BJ (cell line): Measurements from ENCODE around the gene BIRC7. TPM values are rescaled to one million over a fixed set of nuclear protein-coding genes. Genes with fewer than 3 reads are reported as not detected.

ENCODE experiments used
- CTCF ChIA-PET: fragments of 350-600 bp; formaldehyde crosslinking; extraction: SDS; loops from one replicate; lab custom pipeline; 2021; ENCODE audit warnings: antibody characterized with exemption, inconsistent platforms; lab: Yijun Ruan, JAX
- POLR2A ChIA-PET: fragments of 300-600 bp; sonication (Branson Sonifier 250); formaldehyde crosslinking; extraction: SDS; loops from one replicate; lab custom pipeline; 2021; ENCODE audit warnings: antibody characterized with exemption; lab: Charles Lee
- DNase-seq: peaks from one replicate; pipeline ENCODE4 v3.0.0-alpha.2; 2011; ENCODE audit warnings: low read depth
- H3K27me3 ChIP-seq: 2 replicates; pipeline ENCODE4 v1.6.0; 2011; ENCODE audit warnings: low read length; ENCODE audit not compliant: control insufficient read depth, insufficient read depth
- H3K36me3 ChIP-seq: 2 replicates; pipeline ENCODE4 v1.5.1; 2011; ENCODE audit warnings: low read length; ENCODE audit not compliant: control insufficient read depth, insufficient read depth
- H3K4me3 ChIP-seq: 2 replicates; pipeline ENCODE4 v1.5.1; 2011; ENCODE audit warnings: low read depth, mild to moderate bottlenecking, control low read depth, low read length
- CTCF ChIP-seq: IDR thresholded peaks from 2 replicates; pipeline ENCODE4 v1.5.1; 2011; ENCODE audit warnings: low read depth, mild to moderate bottlenecking, control low read depth, inconsistent platforms, low read length, moderate library complexity; ENCODE audit not compliant: insufficient read depth
- polyA plus RNA-seq: library from polyadenylated mRNA; depleted of rRNA; stranded (reverse); fragments of >200 nt; gene quantifications from 2 replicates; pipeline ENCODE4 v1.2.3, GENCODE V29; 2011

Gene BIRC7
- polyA plus RNA-seq, 1 experiment: not detected

DNA sequence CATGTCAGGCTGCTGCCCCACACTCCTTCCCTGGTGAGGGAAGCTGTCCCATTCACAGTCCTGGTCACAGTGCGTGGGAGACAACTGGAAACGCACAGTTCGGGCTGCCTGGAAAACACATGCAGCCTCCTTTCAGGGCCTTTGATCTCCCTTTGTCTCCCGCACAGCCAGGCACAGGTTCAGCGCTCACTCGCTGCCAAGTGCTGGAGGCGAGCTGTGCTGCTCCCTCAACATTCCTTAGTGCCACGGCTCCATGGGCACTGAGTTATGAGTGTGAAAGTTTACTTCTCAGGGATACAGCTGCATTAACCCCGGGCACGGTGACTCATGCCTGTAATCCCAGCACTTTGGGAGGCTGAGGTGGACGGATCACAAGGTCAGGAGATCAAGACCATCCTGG is 28.8 kb upstream of the BIRC7 start:
- ChIA-PET CTCF (interaction anchor here (0.7 to 6.3 kb wide), 6 partner anchors 8 to 24 kb away, joined by 3 to 25 read pairs (median 4); no protein-coding TSS in a partner anchor), POLR2A (no interaction called here)
- Histone ChIP-seq H3K27me3 (no peaks in the 10 kb centered on the region), H3K4me3 (no peak overlapping the region), H3K36me3 (peaks cover 37% of the 10 kb centered on the region)
- DNase-seq: no peak
- TF ChIP-seq CTCF: no peak

DNA sequence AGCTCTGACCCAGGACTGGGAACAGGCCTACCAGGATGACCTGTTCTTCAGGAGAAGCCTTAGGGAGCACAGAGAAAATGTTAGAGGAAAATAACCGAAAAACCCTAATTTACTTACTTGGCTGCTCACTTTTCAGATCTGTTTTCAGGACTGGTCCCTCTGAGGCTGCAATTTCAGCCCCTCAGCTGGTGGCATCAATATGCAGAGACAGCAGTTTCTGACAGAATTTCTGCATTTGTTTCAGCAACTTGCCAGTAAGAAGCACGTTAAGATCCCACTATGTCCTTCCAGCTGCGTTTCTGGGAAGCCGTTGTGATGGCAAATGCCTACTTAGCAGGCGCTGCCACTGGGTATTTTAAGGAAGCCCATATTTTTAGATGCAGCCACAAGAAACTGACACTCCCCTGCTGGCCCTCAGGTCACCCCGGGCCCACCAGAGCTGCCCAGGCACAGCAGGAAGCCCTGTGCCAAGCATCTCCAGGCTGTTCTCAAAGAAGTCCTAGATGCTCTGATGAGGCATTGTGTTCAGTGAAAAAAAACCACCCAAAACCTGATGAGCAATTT is 27.3 kb upstream of the BIRC7 start:
- no peak overlapping the region for H3K4me3 ChIP-seq
- H3K36me3 ChIP-seq: peaks cover 30% of the 10 kb centered on the region
- POLR2A ChIA-PET: no interaction called here
- TF ChIP-seq CTCF: no peak
- DNase-seq: no peak
- CTCF ChIA-PET: interaction anchor here (0.7 to 6.3 kb wide), 2 partner anchors 16 to 102 kb away, joined by 3 to 25 read pairs; no protein-coding TSS in a partner anchor
- no peaks in the 10 kb centered on the region for H3K27me3 ChIP-seq

DNA sequence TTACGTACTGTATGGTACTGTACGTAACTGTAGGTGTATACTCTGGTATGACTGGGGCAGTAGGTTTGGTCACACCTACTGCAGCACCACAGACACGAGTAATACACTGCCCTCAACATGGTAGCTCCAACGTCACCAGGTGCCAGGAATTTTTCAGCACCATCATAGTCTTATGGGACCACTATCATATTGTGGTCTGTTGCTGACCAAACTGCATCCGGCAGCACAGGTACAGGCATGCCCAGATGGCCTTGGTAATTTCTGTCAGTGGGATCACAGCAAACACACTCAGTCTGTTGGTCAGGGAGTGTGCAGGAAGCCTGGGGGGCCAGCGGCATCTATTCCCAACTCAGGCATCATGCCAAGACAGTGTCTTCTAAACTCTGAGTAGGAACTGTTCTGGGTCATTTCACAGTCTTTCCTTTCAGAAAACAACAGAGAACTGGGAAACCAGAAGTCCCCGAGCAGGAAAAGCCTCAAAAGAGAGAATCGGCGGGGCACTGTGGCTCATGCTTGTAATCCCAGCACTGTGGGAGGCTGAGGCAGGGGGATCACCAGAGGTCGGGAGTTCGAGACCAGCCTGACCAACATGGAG is 25.6 kb upstream of the BIRC7 start:
- Histone ChIP-seq H3K36me3 (peaks cover 21% of the 10 kb centered on the region), H3K27me3 (no peaks in the 10 kb centered on the region), H3K4me3 (no peak overlapping the region)
- no peak for TF ChIP-seq CTCF
- ChIA-PET CTCF (interaction anchor here (6.3 kb wide), 1 partner anchor 14 kb away, joined by 25 read pairs; no protein-coding TSS in a partner anchor), POLR2A (no interaction called here)
- no peak for DNase-seq

GRCh38 chr20:63212393-63212730 is 23.3 kb upstream of the BIRC7 start:
- Histone ChIP-seq H3K27me3 (no peaks in the 10 kb centered on the region), H3K4me3 (no peak overlapping the region), H3K36me3 (peaks cover 18% of the 10 kb centered on the region)
- no peak for DNase-seq
- ChIA-PET CTCF (interaction anchor here (0.8 to 2.6 kb wide), 4 partner anchors 11 to 259 kb away, joined by 3 to 22 read pairs (median 4); no protein-coding TSS in a partner anchor), POLR2A (no interaction called here)
- TF ChIP-seq CTCF: no peak

DNA sequence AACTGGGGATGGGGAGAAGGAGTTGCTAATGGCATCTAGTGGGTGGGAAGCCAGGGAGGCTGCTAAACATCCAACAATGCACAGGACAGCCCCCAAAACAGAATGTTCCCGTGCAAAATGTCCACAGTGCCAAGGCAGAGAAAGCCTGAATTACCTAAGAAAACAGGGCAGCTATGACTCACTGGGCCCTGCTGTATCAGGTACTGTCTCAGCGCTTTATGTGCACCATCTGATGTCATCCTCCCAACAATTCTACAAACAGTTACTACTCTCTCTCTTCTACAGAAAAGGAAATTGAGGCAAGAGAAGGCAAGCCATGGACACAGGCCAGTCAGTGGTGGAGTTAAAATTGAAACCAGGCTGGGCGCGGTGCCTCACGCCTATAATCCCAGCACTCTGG is 22.9 kb upstream of the BIRC7 start:
- CTCF ChIA-PET: interaction anchor here (0.8 to 2.6 kb wide), 4 partner anchors 11 to 259 kb away, joined by 3 to 22 read pairs (median 4); no protein-coding TSS in a partner anchor

More for the DNA sequence above, 22.9 kb upstream of the BIRC7 start:
- no peak for DNase-seq
- no peak for TF ChIP-seq CTCF
- Histone ChIP-seq H3K36me3 (peaks cover 18% of the 10 kb centered on the region), H3K27me3 (no peaks in the 10 kb centered on the region), H3K4me3 (no peak overlapping the region)
- POLR2A ChIA-PET: no interaction called here
